ENCODE results near the gene STPG4. TPM values are rescaled to one million over a fixed set of nuclear protein-coding genes. Genes with fewer than 3 reads are reported as not detected.
"Not testable (repeated sequence)": the region's sequence is repeated elsewhere in the genome, so short reads cannot be mapped to it uniquely, and the experiment has no call there.

STPG4 gene
- total RNA-seq, 4 donors from 2014 or later = 0.64 to 1.2 (median 0.82) TPM; not detected in 1

GRCh38 chr2:47126783-47127182, 28.3 kb downstream of the STPG4 start:
- no peaks in the 10 kb centered on the region for H3K4me1 ChIP-seq
- H3K4me3 ChIP-seq = no peak overlapping the region
- H3K36me3 ChIP-seq = no peaks in the 10 kb centered on the region
- TF ChIP-seq CTCF (IDR thresholded peaks at IDR 0.05) (no peak), POLR2AphosphoS5 (IDR thresholded peaks at IDR 0.05) (no peak), EP300 (IDR thresholded peaks at IDR 0.05; ENCODE audit: low read depth) (no peak), POLR2A (IDR thresholded peaks at IDR 0.05) (no peak)
- WGBS, 2 donors (ENCODE audit: low coverage in 1 of 2) = 82 to 87% methylated on average over 3 of the region's 3 CpGs
- no peak for DNase-seq
- in situ Hi-C loops (cut with MboI; ENCODE audit: low pct_ligation_motif_present in 1 of 4, low pct_unique_long_range_greater_than_20kb in 1 of 4, low sequenced_read_pairs in 3 of 4) (no loop called here), intact Hi-C loops (cut with DNase I; ENCODE audit: low total_unique reads) (no loop called here)
- no peaks in the 10 kb centered on the region for H3K9me3 ChIP-seq
- no peak overlapping the region for H3K27ac ChIP-seq
- no peaks in the 10 kb centered on the region for H3K27me3 ChIP-seq

GRCh38 chr2:47124740-47125139, 30.4 kb downstream of the STPG4 start:
- WGBS, 2 donors (ENCODE audit: low coverage in 1 of 2) = 56 to 64% methylated on average over 3 to 4 of the region's 4 CpGs
- H3K36me3 ChIP-seq; H3K27me3 ChIP-seq; DNase-seq; H3K4me3 ChIP-seq; in situ Hi-C loops (cut with MboI; ENCODE audit: low pct_ligation_motif_present in 1 of 4, low pct_unique_long_range_greater_than_20kb in 1 of 4, low sequenced_read_pairs in 3 of 4); H3K27ac ChIP-seq; H3K4me1 ChIP-seq; H3K9me3 ChIP-seq; intact Hi-C loops (cut with DNase I; ENCODE audit: low total_unique reads): not testable (repeated sequence)

GRCh38 chr2:47120424-47120823, 34.7 kb downstream of the STPG4 start:
- 88 to 95% methylated on average over 3 to 5 of the region's 5 CpGs for WGBS, 2 donors (ENCODE audit: low coverage in 1 of 2)
- H3K27ac ChIP-seq; intact Hi-C loops (cut with DNase I; ENCODE audit: low total_unique reads); DNase-seq; H3K27me3 ChIP-seq; H3K9me3 ChIP-seq; H3K4me3 ChIP-seq; H3K36me3 ChIP-seq; in situ Hi-C loops (cut with MboI; ENCODE audit: low pct_ligation_motif_present in 1 of 4, low pct_unique_long_range_greater_than_20kb in 1 of 4, low sequenced_read_pairs in 3 of 4): not testable (repeated sequence)
- H3K4me1 ChIP-seq = peaks cover 0 to 12% (median 2%) of the 10 kb centered on the region in 4 donors

GRCh38 chr2:47119001-47119400, 36.1 kb downstream of the STPG4 start:
- DNase-seq = no peak

GRCh38 chr2:47118581-47118980, 36.5 kb downstream of the STPG4 start:
- H3K9me3 ChIP-seq = no peaks in the 10 kb centered on the region
- DNase-seq = no peak
- H3K4me1 ChIP-seq = peaks cover 0 to 12% (median 2%) of the 10 kb centered on the region in 4 donors
- no peak overlapping the region for H3K4me3 ChIP-seq
- in situ Hi-C loops (cut with MboI; ENCODE audit: low pct_ligation_motif_present in 1 of 4, low pct_unique_long_range_greater_than_20kb in 1 of 4, low sequenced_read_pairs in 3 of 4) = no loop called here
- intact Hi-C loops (cut with DNase I; ENCODE audit: low total_unique reads) = no loop called here
- 17 to 51% methylated on average over 2 of the region's 2 CpGs for WGBS, 2 donors (ENCODE audit: low coverage in 1 of 2)
- H3K27me3 ChIP-seq = no peaks in the 10 kb centered on the region
- no peaks in the 10 kb centered on the region for H3K36me3 ChIP-seq
- no peak for TF ChIP-seq POLR2AphosphoS5 (IDR thresholded peaks at IDR 0.05)
- TF ChIP-seq CTCF (IDR thresholded peaks at IDR 0.05) = no peak
- no peak for TF ChIP-seq EP300 (IDR thresholded peaks at IDR 0.05; ENCODE audit: low read depth)
- TF ChIP-seq POLR2A (IDR thresholded peaks at IDR 0.05) = no peak
- H3K27ac ChIP-seq = no peak overlapping the region

More at GRCh38 chr2:47119001-47119400, 36.1 kb downstream of the STPG4 start:
- in situ Hi-C loops (cut with MboI; ENCODE audit: low pct_ligation_motif_present in 1 of 4, low pct_unique_long_range_greater_than_20kb in 1 of 4, low sequenced_read_pairs in 3 of 4) (no loop called here), intact Hi-C loops (cut with DNase I; ENCODE audit: low total_unique reads) (no loop called here)
- Histone ChIP-seq H3K9me3 (no peaks in the 10 kb centered on the region), H3K4me1 (peaks cover 0 to 12% (median 2%) of the 10 kb centered on the region in 4 donors), H3K27me3 (no peaks in the 10 kb centered on the region), H3K36me3 (no peaks in the 10 kb centered on the region), H3K4me3 (no peak overlapping the region), H3K27ac (no peak overlapping the region)
- TF ChIP-seq CTCF (IDR thresholded peaks at IDR 0.05) = no peak
- no peak for TF ChIP-seq EP300 (IDR thresholded peaks at IDR 0.05; ENCODE audit: low read depth)
- no peak for TF ChIP-seq POLR2A (IDR thresholded peaks at IDR 0.05)
- TF ChIP-seq POLR2AphosphoS5 (IDR thresholded peaks at IDR 0.05) = no peak
- 38 to 47% methylated on average over 2 of the region's 2 CpGs for WGBS, 2 donors (ENCODE audit: low coverage in 1 of 2)

All from transverse colon (tissue), 4 donors.